IMR-90 (cell line): Measurements from ENCODE around the gene LRP1B. TPM values are rescaled to one million over a fixed set of nuclear protein-coding genes. Genes with fewer than 3 reads are reported as not detected.

Source experiments
- ATAC-seq: fragments of 200-7000 bp; cut with Tn5 transposase; 2 replicates; pipeline ENCODE4 v1.9.1; 2020; ENCODE audit warnings: low read depth, mild to moderate bottlenecking, moderate library complexity
- BruUV-seq: library from RNA; stranded (reverse); fragments of 400-500 nt; replicated peaks from 2 replicates; lab custom pipeline; 2021; lab: Mats Ljungman, UMichigan
- CTCF ChIA-PET: fragments of 300-600 bp; formaldehyde crosslinking; extraction: SDS; loops from one replicate; lab custom pipeline; 2021; ENCODE audit warnings: antibody characterized with exemption; lab: Yijun Ruan, JAX
- POLR2A ChIA-PET: fragments of 300-600 bp; sonication (Branson Sonifier 250); formaldehyde crosslinking; loops from one replicate; lab custom pipeline; 2022; ENCODE audit warnings: antibody characterized with exemption; ENCODE audit not compliant: unreplicated experiment; lab: Charles Lee
- DNase-seq: peaks from one replicate; pipeline ENCODE4 v3.0.0; 2013
- H2AFZ ChIP-seq: replicated peaks from 2 replicates; pipeline ENCODE3; 2013; ENCODE audit warnings: low read length, mild to moderate bottlenecking; ENCODE audit not compliant: poor library complexity
- H2AK5ac ChIP-seq: 2 replicates; pipeline ENCODE4 v1.6.1; 2013; ENCODE audit warnings: low read depth, low read length, inconsistent platforms
- H2AK9ac ChIP-seq: replicated peaks from 2 replicates; pipeline ENCODE3; 2013; ENCODE audit warnings: mild to moderate bottlenecking, low read depth, low read length, moderate library complexity; ENCODE audit not compliant: poor library complexity
- H2BK120ac ChIP-seq: 2 replicates; pipeline ENCODE4 v1.6.1; 2013; ENCODE audit warnings: low read depth, low read length, inconsistent platforms
- H2BK15ac ChIP-seq: 3 replicates; pipeline ENCODE4 v1.6.1; 2013; ENCODE audit warnings: low read depth, low read length, inconsistent platforms
- H2BK20ac ChIP-seq: 2 replicates; pipeline ENCODE4 v1.6.1; 2013; ENCODE audit warnings: low read depth, mild to moderate bottlenecking, inconsistent platforms, low read length, moderate library complexity
- H2BK5ac ChIP-seq: 2 replicates; pipeline ENCODE4 v1.6.1; 2013; ENCODE audit warnings: mild to moderate bottlenecking, low read depth, low read length, inconsistent platforms; ENCODE audit not compliant: poor library complexity, severe bottlenecking
- H3K14ac ChIP-seq: replicated peaks from 2 replicates; pipeline ENCODE4 v1.6.1; 2013; ENCODE audit warnings: low read depth, low read length, inconsistent platforms
- H3K18ac ChIP-seq: 2 replicates; pipeline ENCODE4 v1.6.1; 2013; ENCODE audit warnings: low read depth, low read length, control low read depth
- H3K23ac ChIP-seq: 2 replicates; pipeline ENCODE4 v1.6.1; 2013; ENCODE audit warnings: low read depth, low read length, inconsistent platforms
- H3K27ac ChIP-seq: 2 replicates; pipeline ENCODE4 v1.5.1; 2013; ENCODE audit warnings: mild to moderate bottlenecking, control low read depth, low read length; ENCODE audit not compliant: insufficient read depth
- H3K27me3 ChIP-seq: 2 replicates; pipeline ENCODE4 v1.6.1; 2013; ENCODE audit warnings: low read length; ENCODE audit not compliant: control insufficient read depth, insufficient read depth
- H3K36me3 ChIP-seq: 2 replicates; pipeline ENCODE4 v1.6.1; 2013; ENCODE audit warnings: low read length, mixed read lengths; ENCODE audit not compliant: control insufficient read depth, insufficient read depth
- H3K4ac ChIP-seq: 2 replicates; pipeline ENCODE4 v1.6.1; 2013; ENCODE audit warnings: low read depth, low read length, inconsistent platforms
- H3K4me1 ChIP-seq: 2 replicates; pipeline ENCODE4 v1.6.1; 2013; ENCODE audit warnings: low read length, mixed read lengths; ENCODE audit not compliant: control insufficient read depth, insufficient read depth
- H3K4me2 ChIP-seq: 2 replicates; pipeline ENCODE4 v1.6.1; 2013; ENCODE audit warnings: low read depth, mild to moderate bottlenecking, control low read depth, low read length, moderate library complexity
- H3K4me3 ChIP-seq: 2 replicates; pipeline ENCODE4 v1.5.1; 2013; ENCODE audit warnings: low read depth, mild to moderate bottlenecking, control low read depth, low read length, moderate library complexity; ENCODE audit not compliant: insufficient read depth
- H3K56ac ChIP-seq: 2 replicates; pipeline ENCODE4 v1.6.1; 2013; ENCODE audit warnings: low read length, inconsistent platforms; ENCODE audit not compliant: insufficient read depth; ENCODE audit errors: extremely low read depth
- H3K79me1 ChIP-seq, 2 experiments: 2 replicates each; pipeline ENCODE4 v1.6.1; 2013; ENCODE audit warnings: low read length in 2 of 2, inconsistent platforms in 1 of 2, low read depth in 1 of 2
- H3K9ac ChIP-seq: 2 replicates; pipeline ENCODE4 v1.6.1; 2013; ENCODE audit warnings: low read depth, low read length, control low read depth
- H3K9me1 ChIP-seq: 2 replicates; pipeline ENCODE4 v1.6.1; 2013; ENCODE audit warnings: low read length, inconsistent platforms; ENCODE audit not compliant: insufficient read depth
- H3K9me3 ChIP-seq: 2 replicates; pipeline ENCODE4 v1.6.1; 2013; ENCODE audit warnings: low read length; ENCODE audit not compliant: control insufficient read depth, insufficient read depth
- H4K20me1 ChIP-seq: 2 replicates; pipeline ENCODE4 v1.6.1; 2013; ENCODE audit warnings: low read length, inconsistent platforms; ENCODE audit not compliant: insufficient read depth
- H4K5ac ChIP-seq: 2 replicates; pipeline ENCODE4 v1.6.1; 2013; ENCODE audit warnings: mild to moderate bottlenecking, low read depth, low read length, control low read depth
- H4K8ac ChIP-seq, 2 experiments: 2 replicates each; pipeline ENCODE4 v1.6.1; 2013; ENCODE audit warnings: low read depth in 2 of 2, low read length in 2 of 2, control low read depth in 1 of 2, inconsistent platforms in 1 of 2
- H4K91ac ChIP-seq: 2 replicates; pipeline ENCODE4 v1.6.1; 2013; ENCODE audit warnings: low read depth, low read length, inconsistent platforms; ENCODE audit not compliant: insufficient read depth
- CEBPB ChIP-seq: IDR thresholded peaks from 2 replicates; pipeline ENCODE4 v1.6.1; 2012; ENCODE audit warnings: low read depth, low read length, improper control_type of control experiment
- CHD1 ChIP-seq: IDR thresholded peaks from 2 replicates; pipeline ENCODE4 v1.6.1; 2012; ENCODE audit warnings: low read depth, low read length, improper control_type of control experiment
- CTCF ChIP-seq: conservative IDR thresholded peaks from 2 replicates; pipeline ENCODE4 v1.5.1; 2012; ENCODE audit warnings: mild to moderate bottlenecking, low read depth, low read length, improper control_type of control experiment
- MAFK ChIP-seq: IDR thresholded peaks from 2 replicates; pipeline ENCODE4 v1.6.1; 2012; ENCODE audit warnings: low read depth, low read length, improper control_type of control experiment
- MAZ ChIP-seq: IDR thresholded peaks from 2 replicates; pipeline ENCODE4 v1.6.1; 2012; ENCODE audit warnings: low read depth, mild to moderate bottlenecking, low read length, improper control_type of control experiment, moderate library complexity, borderline replicate concordance
- RAD21 ChIP-seq: IDR thresholded peaks from 2 replicates; pipeline ENCODE4 v1.6.1; 2012; ENCODE audit warnings: low read length, improper control_type of control experiment
- SMC3 ChIP-seq: fragments of 150-350 bp; IDR thresholded peaks from 2 replicates; pipeline ENCODE4 v1.6.1; 2016; ENCODE audit warnings: low read depth, mild to moderate bottlenecking, antibody characterized with exemption, low read length, moderate library complexity
- WGBS, 2 experiments: methylation state at CpG; one replicate each; pipeline versions ENCODE4 v1.1.5 to v1.1.7; 2013; ENCODE audit warnings: missing lambda C conversion rate in 2 of 2; ENCODE audit not compliant: insufficient read length in 1 of 2; ENCODE audit errors: extremely low coverage in 2 of 2; 5-methylcytosine and 5-hydroxymethylcytosine counted together
- dilution Hi-C: fragments of 300-500 bp; cut with HindIII; formaldehyde crosslinking; loops from one replicate; pipeline ENCODE4 v1.14.3; 2018; ENCODE audit warnings: low sequenced_read_pairs; ENCODE audit not compliant: unreplicated experiment
- in situ Hi-C: fragments of 300-500 bp; cut with MboI; formaldehyde crosslinking; loops from 3 replicates; pipeline ENCODE4 v1.14.3; 2019; ENCODE audit warnings: low sequenced_read_pairs, inconsistent platforms, mixed read lengths
- intact Hi-C: fragments of 100-400 bp; cut with micrococcal nuclease; formaldehyde crosslinking; loops from 2 replicates; pipeline ENCODE4 v1.10.0; 2022
- polyA plus RNA-seq, 3 experiments: library from polyadenylated mRNA; depleted of rRNA; stranded (reverse); fragments of >200 nt; gene quantifications; 2 replicates each; pipeline ENCODE4 v1.2.3, GENCODE V29; 2012; ENCODE audit warnings: low replicate concordance in 1 of 3
- total RNA-seq: library from RNA; depleted of rRNA; stranded (reverse); fragments of >200 nt; gene quantifications from 2 replicates; pipeline ENCODE4 v1.2.3, GENCODE V29; 2012
- TF ChIP-seq, protein P1 (sequence below): fragments of 150-350 bp; IDR thresholded peaks from 2 replicates; pipeline ENCODE4 v1.6.1; 2017; ENCODE audit warnings: mild to moderate bottlenecking, antibody characterized with exemption, low read length, low read depth

LRP1B gene
- total and polyA plus RNA-seq, 2 of the 4 experiments (the other 2 are of a cell fraction) = under 0.01 to 0.02 TPM

GRCh38 chr2:141280037-141280436 is 850.8 kb downstream of the LRP1B start:
- no peak overlapping the region for H3K4ac ChIP-seq

More at GRCh38 chr2:141280037-141280436, 850.8 kb downstream of the LRP1B start:
- intact Hi-C loops (no loop called here), in situ Hi-C loops (no loop called here), dilution Hi-C loops (no loop called here)
- ATAC-seq (no peak), DNase-seq (no peak)
- H3K27ac ChIP-seq = no peak overlapping the region
- H3K4me3 ChIP-seq = no peak overlapping the region
- no peak overlapping the region for H2AFZ ChIP-seq
- no peak overlapping the region for H3K9ac ChIP-seq
- no peaks in the 10 kb centered on the region for H3K9me1 ChIP-seq
- H3K4me1 ChIP-seq = no peaks in the 10 kb centered on the region
- no peak overlapping the region for H4K5ac ChIP-seq
- no peak overlapping the region for H2BK20ac ChIP-seq
- no peak overlapping the region for H2BK5ac ChIP-seq
- no peak overlapping the region for H3K14ac ChIP-seq
- WGBS, 2 experiments = no CpG with 5 or more reads among the region's 4 CpGs
- no TSS peak for BruUV-seq
- H3K4me2 ChIP-seq = no peak overlapping the region
- no peak overlapping the region for H2BK15ac ChIP-seq
- H3K79me1 ChIP-seq = no peaks in the 10 kb centered on the region
- H4K20me1 ChIP-seq = no peaks in the 10 kb centered on the region
- no peak overlapping the region for H3K23ac ChIP-seq
- no peak overlapping the region for H3K18ac ChIP-seq
- no peaks in the 10 kb centered on the region for H3K9me3 ChIP-seq
- ChIA-PET CTCF (no interaction called here), POLR2A (no interaction called here)
- no peak overlapping the region for H2AK9ac ChIP-seq
- H2AK5ac ChIP-seq = no peak overlapping the region
- H3K56ac ChIP-seq = no peak overlapping the region
- TF ChIP-seq CHD1 = no peak
- TF ChIP-seq, protein P1, sequence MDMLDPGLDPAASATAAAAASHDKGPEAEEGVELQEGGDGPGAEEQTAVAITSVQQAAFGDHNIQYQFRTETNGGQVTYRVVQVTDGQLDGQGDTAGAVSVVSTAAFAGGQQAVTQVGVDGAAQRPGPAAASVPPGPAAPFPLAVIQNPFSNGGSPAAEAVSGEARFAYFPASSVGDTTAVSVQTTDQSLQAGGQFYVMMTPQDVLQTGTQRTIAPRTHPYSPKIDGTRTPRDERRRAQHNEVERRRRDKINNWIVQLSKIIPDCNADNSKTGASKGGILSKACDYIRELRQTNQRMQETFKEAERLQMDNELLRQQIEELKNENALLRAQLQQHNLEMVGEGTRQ = no peak
- TF ChIP-seq MAFK = no peak
- TF ChIP-seq SMC3 = no peak
- no peak for TF ChIP-seq RAD21
- no peak for TF ChIP-seq CTCF
- no peak for TF ChIP-seq CEBPB
- no peak for TF ChIP-seq MAZ
- H2BK120ac ChIP-seq = no peak overlapping the region
- H4K91ac ChIP-seq = no peak overlapping the region
- no peak overlapping the region for H4K8ac ChIP-seq
- H3K27me3 ChIP-seq = no peaks in the 10 kb centered on the region
- H3K36me3 ChIP-seq = no peaks in the 10 kb centered on the region
